Stomach smooth muscle (tissue), 2 donors: ENCODE results near the gene UTF1.

ENCODE experiments used
- H3K27ac ChIP-seq: one replicate; pipeline ENCODE4 v1.7.0; 2013; ENCODE audit warnings: mild to moderate bottlenecking, low read length, inconsistent platforms
- H3K27me3 ChIP-seq, 2 donors: one replicate each; pipeline ENCODE4 v1.7.0; 2013; ENCODE audit warnings: low read length in 2 of 2; ENCODE audit not compliant: insufficient read depth in 2 of 2, control insufficient read depth in 1 of 2
- H3K36me3 ChIP-seq, 2 donors: one replicate each; pipeline ENCODE4 v1.7.0; 2013; ENCODE audit warnings: low read length in 2 of 2; ENCODE audit not compliant: control insufficient read depth in 2 of 2, insufficient read depth in 2 of 2
- H3K4me1 ChIP-seq: one replicate; pipeline ENCODE4 v1.7.0; 2013; ENCODE audit warnings: low read length; ENCODE audit not compliant: control insufficient read depth, insufficient read depth
- H3K4me3 ChIP-seq, 2 donors: one replicate each; pipeline ENCODE4 v1.7.0; 2013; ENCODE audit warnings: low read length in 2 of 2
- H3K9ac ChIP-seq, 2 donors: one replicate each; pipeline ENCODE4 v1.7.0; 2013; ENCODE audit warnings: low read length in 2 of 2, mild to moderate bottlenecking in 1 of 2
- H3K9me3 ChIP-seq, 2 donors: one replicate each; pipeline ENCODE4 v1.7.0; 2013; ENCODE audit warnings: low read length in 2 of 2; ENCODE audit not compliant: control insufficient read depth in 2 of 2
- donor health status: healthy.
- donor health status: Pancreatic carcinoma.

Gene UTF1

GRCh38 chr10:133187091-133187905, 42.7 kb upstream of the UTF1 start:
- Histone ChIP-seq H3K4me1 (no peaks in the 10 kb centered on the region), H3K9ac (no peak overlapping the region), H3K27me3 (no peaks in the 10 kb centered on the region), H3K27ac (no peak overlapping the region), H3K4me3 (no peak overlapping the region), H3K36me3 (no peaks in the 10 kb centered on the region), H3K9me3 (peaks cover 0 to 2% of the 10 kb centered on the region in 2 donors)

- Histone ChIP-seq H3K36me3 (no peaks in the 10 kb centered on the region), H3K27me3 (no peaks in the 10 kb centered on the region)
Measured at GRCh38 chr10:133187906-133188681, 41.9 kb upstream of the UTF1 start.

GRCh38 chr10:133189256-133189655, 40.8 kb upstream of the UTF1 start:
- Histone ChIP-seq H3K9ac (no peak overlapping the region), H3K4me3 (no peak overlapping the region), H3K27me3 (no peaks in the 10 kb centered on the region), H3K9me3 (peaks cover 2 to 8% of the 10 kb centered on the region in 2 donors), H3K4me1 (no peaks in the 10 kb centered on the region), H3K36me3 (no peaks in the 10 kb centered on the region), H3K27ac (no peak overlapping the region)

More at GRCh38 chr10:133187906-133188681, 41.9 kb upstream of the UTF1 start:
- no peak overlapping the region for H3K27ac ChIP-seq
- H3K9ac ChIP-seq = no peak overlapping the region
- H3K9me3 ChIP-seq = peaks cover 0 to 2% of the 10 kb centered on the region in 2 donors
- no peaks in the 10 kb centered on the region for H3K4me1 ChIP-seq
- H3K4me3 ChIP-seq = no peak overlapping the region

GRCh38 chr10:133189726-133190125, 40.3 kb upstream of the UTF1 start:
- Histone ChIP-seq H3K9ac (no peak overlapping the region), H3K4me1 (no peaks in the 10 kb centered on the region), H3K9me3 (peaks cover 4 to 8% of the 10 kb centered on the region in 2 donors), H3K27ac (no peak overlapping the region), H3K27me3 (no peaks in the 10 kb centered on the region), H3K36me3 (no peaks in the 10 kb centered on the region), H3K4me3 (no peak overlapping the region)

GRCh38 chr10:133190225-133190624, 39.8 kb upstream of the UTF1 start:
- H3K27me3 ChIP-seq = no peaks in the 10 kb centered on the region

GRCh38 chr10:133191651-133192050, 38.4 kb upstream of the UTF1 start:
- no peak overlapping the region for H3K9ac ChIP-seq
- no peaks in the 10 kb centered on the region for H3K4me1 ChIP-seq
- H3K27me3 ChIP-seq = no peaks in the 10 kb centered on the region
- H3K27ac ChIP-seq = no peak overlapping the region
- peaks cover 5 to 8% of the 10 kb centered on the region in 2 donors for H3K9me3 ChIP-seq
- no peak overlapping the region for H3K4me3 ChIP-seq
- H3K36me3 ChIP-seq = no peaks in the 10 kb centered on the region

More at GRCh38 chr10:133190225-133190624, 39.8 kb upstream of the UTF1 start:
- no peaks in the 10 kb centered on the region for H3K4me1 ChIP-seq
- H3K4me3 ChIP-seq = no peak overlapping the region
- no peak overlapping the region for H3K27ac ChIP-seq
- H3K36me3 ChIP-seq = no peaks in the 10 kb centered on the region
- H3K9ac ChIP-seq = no peak overlapping the region
- H3K9me3 ChIP-seq = peaks cover 5 to 8% of the 10 kb centered on the region in 2 donors

- Histone ChIP-seq H3K27ac (no peak overlapping the region), H3K4me3 (no peak overlapping the region)
Measured at GRCh38 chr10:133194151-133194550, 35.9 kb upstream of the UTF1 start.

GRCh38 chr10:133195096-133195495, 34.9 kb upstream of the UTF1 start:
- Histone ChIP-seq H3K27ac (no peak overlapping the region), H3K9ac (no peak overlapping the region), H3K36me3 (no peaks in the 10 kb centered on the region), H3K27me3 (no peaks in the 10 kb centered on the region), H3K4me3 (no peak overlapping the region), H3K4me1 (no peaks in the 10 kb centered on the region), H3K9me3 (peaks cover 5 to 8% of the 10 kb centered on the region in 2 donors)

More at GRCh38 chr10:133194151-133194550, 35.9 kb upstream of the UTF1 start:
- H3K36me3 ChIP-seq = no peaks in the 10 kb centered on the region
- H3K9ac ChIP-seq = no peak overlapping the region
- H3K9me3 ChIP-seq = peaks cover 5 to 8% of the 10 kb centered on the region in 2 donors
- no peaks in the 10 kb centered on the region for H3K4me1 ChIP-seq
- H3K27me3 ChIP-seq = no peaks in the 10 kb centered on the region

- H3K9ac ChIP-seq = no peak overlapping the region
- peaks cover 5 to 8% of the 10 kb centered on the region in 2 donors for H3K9me3 ChIP-seq
- H3K36me3 ChIP-seq = no peaks in the 10 kb centered on the region
- H3K27ac ChIP-seq = no peak overlapping the region
- H3K27me3 ChIP-seq = no peaks in the 10 kb centered on the region
- H3K4me3 ChIP-seq = no peak overlapping the region
- no peaks in the 10 kb centered on the region for H3K4me1 ChIP-seq
Measured at GRCh38 chr10:133195611-133196010, 34.4 kb upstream of the UTF1 start.

GRCh38 chr10:133196221-133196915, 33.6 kb upstream of the UTF1 start:
- Histone ChIP-seq H3K36me3 (no peaks in the 10 kb centered on the region), H3K27ac (no peak overlapping the region), H3K4me1 (no peaks in the 10 kb centered on the region), H3K4me3 (no peak overlapping the region), H3K9ac (no peak overlapping the region), H3K27me3 (no peaks in the 10 kb centered on the region), H3K9me3 (peaks cover 5 to 8% of the 10 kb centered on the region in 2 donors)
